ENCODE measurements around the gene IGFL2.
"Not testable (repeated sequence)": the region's sequence is repeated elsewhere in the genome, so short reads cannot be mapped to it uniquely, and the experiment has no call there.

IGFL2 gene

DNA sequence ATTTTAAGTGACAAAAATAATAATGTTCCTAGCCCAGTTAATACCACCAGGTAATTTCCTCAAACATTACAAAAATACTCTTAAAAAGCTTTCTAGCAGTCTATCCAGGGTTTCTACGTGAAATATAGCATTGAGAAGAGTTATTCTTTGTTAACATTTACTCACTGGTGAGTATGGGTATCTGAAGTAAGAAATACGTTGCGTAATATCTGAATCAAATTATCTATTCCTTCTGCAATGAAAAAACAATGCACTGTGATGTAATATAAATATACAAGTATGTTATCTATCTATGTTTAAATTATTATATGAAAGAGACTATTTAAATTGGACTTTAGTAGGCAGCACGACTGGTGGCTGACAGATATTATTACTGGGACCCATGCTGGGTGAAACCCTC, 5.7 kb upstream of the IGFL2 start:
- no peak for DNase-seq (ENCODE audit: insufficient read length, low spot score)
- FAIRE-seq, result no peak
- TF ChIP-seq, protein P1, sequence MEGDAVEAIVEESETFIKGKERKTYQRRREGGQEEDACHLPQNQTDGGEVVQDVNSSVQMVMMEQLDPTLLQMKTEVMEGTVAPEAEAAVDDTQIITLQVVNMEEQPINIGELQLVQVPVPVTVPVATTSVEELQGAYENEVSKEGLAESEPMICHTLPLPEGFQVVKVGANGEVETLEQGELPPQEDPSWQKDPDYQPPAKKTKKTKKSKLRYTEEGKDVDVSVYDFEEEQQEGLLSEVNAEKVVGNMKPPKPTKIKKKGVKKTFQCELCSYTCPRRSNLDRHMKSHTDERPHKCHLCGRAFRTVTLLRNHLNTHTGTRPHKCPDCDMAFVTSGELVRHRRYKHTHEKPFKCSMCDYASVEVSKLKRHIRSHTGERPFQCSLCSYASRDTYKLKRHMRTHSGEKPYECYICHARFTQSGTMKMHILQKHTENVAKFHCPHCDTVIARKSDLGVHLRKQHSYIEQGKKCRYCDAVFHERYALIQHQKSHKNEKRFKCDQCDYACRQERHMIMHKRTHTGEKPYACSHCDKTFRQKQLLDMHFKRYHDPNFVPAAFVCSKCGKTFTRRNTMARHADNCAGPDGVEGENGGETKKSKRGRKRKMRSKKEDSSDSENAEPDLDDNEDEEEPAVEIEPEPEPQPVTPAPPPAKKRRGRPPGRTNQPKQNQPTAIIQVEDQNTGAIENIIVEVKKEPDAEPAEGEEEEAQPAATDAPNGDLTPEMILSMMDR (IDR thresholded peaks at IDR 0.05; ENCODE audit: insufficient read depth, missing control alignments), result no peak

DNA sequence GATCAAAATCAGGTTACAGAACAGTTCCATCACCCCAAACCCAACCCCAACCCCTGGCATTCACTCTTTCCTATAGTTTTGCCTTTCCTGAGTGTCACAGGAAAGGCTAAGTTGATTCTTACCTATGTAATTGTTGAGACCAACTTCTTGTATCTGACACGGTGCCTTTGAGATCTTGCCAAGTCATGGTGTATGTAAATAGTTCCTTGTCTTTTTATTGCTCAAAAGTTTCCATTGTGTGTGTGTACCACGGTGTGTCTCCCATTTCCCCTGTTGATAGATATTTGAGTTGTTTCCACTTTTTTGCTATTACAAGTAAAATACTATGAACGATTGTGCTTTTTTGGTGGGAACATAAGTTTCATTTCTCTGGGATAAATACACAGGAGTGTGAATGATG, 3.3 kb upstream of the IGFL2 start:
- DNase-seq (ENCODE audit: insufficient read length, low spot score) (no peak), FAIRE-seq (no peak)
- TF ChIP-seq, protein P1 (IDR thresholded peaks at IDR 0.05; ENCODE audit: insufficient read depth, missing control alignments), result no peak

DNA sequence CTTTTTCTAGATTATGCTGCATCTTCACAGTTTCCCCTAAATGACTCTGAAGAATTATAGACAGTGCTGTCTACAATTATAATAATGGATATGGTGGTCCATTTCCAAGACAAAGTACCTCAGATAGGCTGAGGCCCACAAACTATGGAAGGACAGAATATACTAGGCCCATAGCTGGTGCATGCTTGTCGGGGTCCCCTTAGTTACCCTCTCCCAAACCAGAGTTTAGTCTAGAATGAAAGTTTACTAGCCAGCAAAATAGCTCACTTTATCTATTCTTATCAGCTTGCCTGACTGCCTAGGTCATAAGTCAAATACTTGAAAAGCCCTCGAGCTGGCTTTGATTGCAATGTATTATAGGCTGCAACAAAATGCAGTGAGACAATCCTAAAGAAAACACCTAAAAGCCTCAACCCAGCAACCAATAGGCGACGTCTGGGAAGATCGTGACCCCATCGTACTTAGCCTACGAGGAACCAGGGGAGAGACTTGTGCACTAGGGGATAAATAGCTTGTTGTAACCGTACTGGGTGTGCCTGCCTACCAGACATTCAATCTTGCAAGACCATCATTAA, 785 bp upstream of the IGFL2 start:
- FAIRE-seq (no peak), DNase-seq (ENCODE audit: insufficient read length, low spot score) (no peak)
- TF ChIP-seq, protein P1 (IDR thresholded peaks at IDR 0.05; ENCODE audit: insufficient read depth, missing control alignments), result no peak

DNA sequence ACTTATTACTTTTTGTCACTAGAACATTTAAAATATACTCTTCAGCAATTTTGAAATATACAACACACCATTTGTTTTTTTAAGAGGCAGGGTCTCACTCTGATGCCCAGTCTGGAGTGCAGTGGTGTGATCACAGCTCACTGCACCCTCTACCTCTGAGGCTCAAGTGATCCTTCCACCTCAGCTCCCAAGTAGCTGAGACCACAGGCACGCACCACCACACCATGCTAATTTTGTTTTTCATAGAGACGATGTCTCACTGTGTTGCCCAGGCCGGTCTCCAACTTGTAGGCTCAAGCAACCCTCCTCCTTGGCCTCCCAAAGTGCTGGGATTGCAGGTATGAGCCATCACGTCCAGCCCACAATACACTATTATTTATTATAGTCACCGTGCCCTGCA, 2.6 kb downstream of the IGFL2 start:
- TF ChIP-seq, protein P1 (IDR thresholded peaks at IDR 0.05; ENCODE audit: insufficient read depth, missing control alignments), result no peak
- DNase-seq (ENCODE audit: insufficient read length, low spot score) (no peak), FAIRE-seq (no peak)

DNA sequence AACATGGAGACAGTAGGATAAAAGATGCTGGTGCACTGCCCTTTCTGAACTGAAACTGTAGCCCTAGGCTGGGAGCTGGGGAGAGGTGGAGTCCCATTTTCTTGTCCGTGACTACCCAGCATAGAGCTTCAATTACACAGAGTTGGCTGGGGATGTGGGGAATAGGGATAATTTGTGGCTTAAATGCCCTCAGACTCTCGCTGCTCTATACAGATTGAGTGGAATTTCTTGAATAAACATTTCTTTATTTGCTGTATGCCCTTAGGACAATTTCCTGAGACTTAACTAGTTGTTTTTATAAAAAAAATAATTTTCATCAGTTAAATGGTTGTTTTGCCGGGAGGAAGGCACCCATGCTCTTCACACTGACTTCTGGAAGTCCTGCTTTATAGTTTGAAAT, 7.2 kb downstream of the IGFL2 start:
- TF ChIP-seq, protein P1 (IDR thresholded peaks at IDR 0.05; ENCODE audit: insufficient read depth, missing control alignments), result no peak
- DNase-seq (ENCODE audit: insufficient read length, low spot score), result no peak
- FAIRE-seq, result no peak

DNA sequence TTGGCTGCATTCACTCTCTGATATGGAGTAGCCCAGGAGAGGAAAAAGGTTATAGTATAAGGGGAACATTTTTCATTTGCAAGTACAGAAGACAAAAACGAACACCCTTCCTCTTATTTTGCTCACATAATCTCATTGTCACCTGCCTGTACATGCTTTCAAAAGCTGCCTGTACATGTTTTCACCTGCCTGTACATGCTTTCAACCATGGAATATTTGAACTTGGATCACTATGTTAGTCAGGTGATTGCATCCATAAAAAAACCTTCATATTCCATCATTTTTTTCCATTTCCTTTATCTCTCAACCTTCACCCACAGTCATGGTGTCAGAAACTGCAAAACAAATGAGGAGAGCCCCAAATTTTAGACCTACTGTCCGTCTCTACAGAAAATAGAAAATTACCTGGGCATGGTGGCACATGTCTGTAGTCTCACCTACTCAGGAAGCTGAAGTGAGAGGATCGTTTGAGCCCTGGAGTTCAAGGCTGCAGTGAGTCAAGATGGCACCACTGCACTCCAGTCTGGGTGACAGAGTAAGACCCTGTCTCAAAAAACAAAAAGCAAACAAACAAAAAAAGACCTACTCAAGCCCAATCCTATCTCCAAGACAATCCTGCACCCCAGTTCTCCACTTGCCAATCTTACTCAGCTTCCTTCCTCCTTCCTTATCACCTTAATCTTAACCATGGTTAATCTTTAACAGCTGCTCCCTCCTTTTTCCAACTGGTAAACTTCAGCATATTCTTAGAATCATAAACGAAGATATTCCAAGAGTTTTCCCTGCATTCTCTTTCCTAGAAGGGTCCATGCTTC, 11.6 kb downstream of the IGFL2 start:
- TF ChIP-seq, protein P1 (IDR thresholded peaks at IDR 0.05; ENCODE audit: insufficient read depth, missing control alignments), result no peak
- FAIRE-seq (no peak), DNase-seq (ENCODE audit: insufficient read length, low spot score) (no peak)

DNA sequence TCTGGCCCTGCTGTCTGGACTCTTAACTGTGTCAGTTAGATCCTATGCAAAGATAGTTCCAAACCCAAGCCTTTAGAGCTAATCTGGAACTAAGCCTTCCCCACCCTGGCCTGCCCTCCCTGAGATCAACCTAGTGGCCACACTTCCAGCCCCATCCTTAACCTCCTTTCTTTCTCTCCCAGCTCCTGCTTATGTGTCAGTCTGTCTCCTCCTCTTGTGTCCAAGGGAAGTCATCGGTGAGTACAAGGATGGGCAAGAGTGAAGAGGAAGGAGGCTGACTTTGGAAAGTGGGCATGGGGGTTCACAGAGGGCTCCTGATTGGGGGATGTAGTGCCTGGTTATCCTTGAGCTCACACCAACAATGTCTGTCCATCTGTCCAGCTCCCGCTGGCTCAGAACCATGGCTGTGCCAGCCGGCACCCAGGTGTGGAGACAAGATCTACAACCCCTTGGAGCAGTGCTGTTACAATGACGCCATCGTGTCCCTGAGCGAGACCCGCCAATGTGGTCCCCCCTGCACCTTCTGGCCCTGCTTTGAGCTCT, 12.3 kb downstream of the IGFL2 start:
- DNase-seq (ENCODE audit: insufficient read length, low spot score) (no peak), FAIRE-seq (no peak)
- TF ChIP-seq, protein P1 (IDR thresholded peaks at IDR 0.05; ENCODE audit: insufficient read depth, missing control alignments), result no peak

DNA sequence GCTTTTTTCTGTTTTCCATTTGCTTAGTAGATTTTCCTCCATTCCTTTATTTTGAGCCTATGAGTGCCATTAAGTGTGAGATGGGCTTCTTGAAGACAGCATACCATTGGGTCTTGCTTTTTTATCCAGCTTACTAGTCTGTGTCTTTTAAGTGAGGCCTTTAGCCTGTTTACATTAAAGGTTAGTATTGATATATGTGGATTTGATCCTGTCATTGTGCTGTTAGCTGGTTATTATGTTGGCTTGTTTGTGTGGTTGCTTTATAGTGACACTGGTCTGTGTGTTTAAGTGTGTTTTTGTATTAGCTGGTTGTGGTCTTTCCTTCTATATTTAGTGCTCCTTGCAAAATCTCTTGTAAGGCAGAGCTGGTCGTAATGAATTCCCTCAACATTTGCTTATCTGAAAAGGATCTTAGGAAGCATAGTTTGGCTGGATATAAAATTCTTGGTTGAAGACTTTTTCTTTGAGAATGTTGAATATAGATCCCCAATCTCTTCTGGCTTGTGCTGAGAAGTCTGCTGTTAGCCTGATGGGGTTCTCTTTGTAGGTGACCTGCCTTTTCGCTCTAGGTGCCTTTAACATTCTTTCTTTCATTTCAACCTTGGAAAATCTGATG, 13.7 kb downstream of the IGFL2 start:
- not testable (repeated sequence) for DNase-seq (ENCODE audit: insufficient read length, low spot score); FAIRE-seq

All from D721Med (cell line).